ENCODE measurements around the gene AQP3.

Gene AQP3

GRCh38 chr9:33475357-33475756, 28.0 kb upstream of the AQP3 start:
- no peak for DNase-seq (ENCODE audit: low read depth, low spot score)
- in situ Hi-C loops (cut with HindIII; ENCODE audit: low sequenced_read_pairs), result no loop called here
- TF ChIP-seq, protein P1, sequence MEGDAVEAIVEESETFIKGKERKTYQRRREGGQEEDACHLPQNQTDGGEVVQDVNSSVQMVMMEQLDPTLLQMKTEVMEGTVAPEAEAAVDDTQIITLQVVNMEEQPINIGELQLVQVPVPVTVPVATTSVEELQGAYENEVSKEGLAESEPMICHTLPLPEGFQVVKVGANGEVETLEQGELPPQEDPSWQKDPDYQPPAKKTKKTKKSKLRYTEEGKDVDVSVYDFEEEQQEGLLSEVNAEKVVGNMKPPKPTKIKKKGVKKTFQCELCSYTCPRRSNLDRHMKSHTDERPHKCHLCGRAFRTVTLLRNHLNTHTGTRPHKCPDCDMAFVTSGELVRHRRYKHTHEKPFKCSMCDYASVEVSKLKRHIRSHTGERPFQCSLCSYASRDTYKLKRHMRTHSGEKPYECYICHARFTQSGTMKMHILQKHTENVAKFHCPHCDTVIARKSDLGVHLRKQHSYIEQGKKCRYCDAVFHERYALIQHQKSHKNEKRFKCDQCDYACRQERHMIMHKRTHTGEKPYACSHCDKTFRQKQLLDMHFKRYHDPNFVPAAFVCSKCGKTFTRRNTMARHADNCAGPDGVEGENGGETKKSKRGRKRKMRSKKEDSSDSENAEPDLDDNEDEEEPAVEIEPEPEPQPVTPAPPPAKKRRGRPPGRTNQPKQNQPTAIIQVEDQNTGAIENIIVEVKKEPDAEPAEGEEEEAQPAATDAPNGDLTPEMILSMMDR (IDR thresholded peaks at IDR 0.05; ENCODE audit: low read depth, low read length), result no peak
- H3K4me3 ChIP-seq (ENCODE audit: low read depth, low read length), result no peak overlapping the region

DNA sequence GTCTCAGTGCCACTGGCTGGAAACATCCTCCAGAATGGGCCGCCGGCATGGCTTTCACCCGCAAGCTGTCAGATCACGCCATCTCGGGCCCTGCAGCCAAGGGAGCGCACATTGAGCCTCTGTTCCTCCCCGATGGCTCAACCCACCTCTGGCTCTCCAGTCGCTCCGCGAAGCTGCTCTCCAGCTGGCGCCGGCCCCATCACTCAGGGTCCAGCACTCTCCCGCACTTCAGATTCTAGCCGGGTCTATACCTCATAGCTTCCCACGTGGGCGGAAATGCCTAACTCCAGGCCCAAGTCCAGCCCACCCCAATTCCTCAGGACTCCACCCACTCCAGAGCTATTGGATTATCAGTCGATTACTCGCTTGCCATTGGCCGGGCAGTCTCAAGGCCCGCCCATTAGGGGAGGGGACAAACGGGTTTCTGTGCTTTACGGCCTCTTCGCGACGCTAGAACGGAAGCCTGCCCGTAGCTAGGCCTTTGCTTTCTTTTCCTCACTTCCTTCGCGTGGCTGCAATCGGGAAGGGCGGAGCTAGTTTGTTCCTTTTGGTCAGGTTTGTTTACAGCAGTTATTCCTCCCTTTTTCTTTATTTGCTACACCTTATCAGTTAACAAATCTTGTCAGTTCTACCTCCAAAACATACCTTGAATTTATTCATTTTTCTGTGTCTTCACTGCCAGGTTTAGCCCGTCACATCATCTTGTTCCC, 26.4 kb upstream of the AQP3 start, which contains the start of gene NOL6:
Gene NOL6 (minus strand): TSS at position 282 of the 710 bp plus-strand sequence. CDS start 82 bp downstream, at position 200.
- TF ChIP-seq, protein P1 (IDR thresholded peaks at IDR 0.05; ENCODE audit: low read depth, low read length), result no peak
- DNase-seq (ENCODE audit: low read depth, low spot score), result peak; percentile 99
- H3K4me3 ChIP-seq (ENCODE audit: low read depth, low read length), result peak within 1 kb of the TSS; percentile 85
- in situ Hi-C loops (cut with HindIII; ENCODE audit: low sequenced_read_pairs), result no loop called here

- DNase-seq (ENCODE audit: low read depth, low spot score), result no peak
- in situ Hi-C loops (cut with HindIII; ENCODE audit: low sequenced_read_pairs), result no loop called here
- TF ChIP-seq, protein P1 (IDR thresholded peaks at IDR 0.05; ENCODE audit: low read depth, low read length), result no peak
- peak overlapping the region; percentile 85 for H3K4me3 ChIP-seq (ENCODE audit: low read depth, low read length)
Observed at GRCh38 chr9:33472881-33473615, 25.7 kb upstream of the AQP3 start.

- no peak for DNase-seq (ENCODE audit: low read depth, low spot score)
- TF ChIP-seq, protein P1 (IDR thresholded peaks at IDR 0.05; ENCODE audit: low read depth, low read length), result no peak
- in situ Hi-C loops (cut with HindIII; ENCODE audit: low sequenced_read_pairs), result no loop called here
- peak overlapping the region; percentile 85 for H3K4me3 ChIP-seq (ENCODE audit: low read depth, low read length)
Observed at GRCh38 chr9:33472171-33472880, 24.9 kb upstream of the AQP3 start.

DNA sequence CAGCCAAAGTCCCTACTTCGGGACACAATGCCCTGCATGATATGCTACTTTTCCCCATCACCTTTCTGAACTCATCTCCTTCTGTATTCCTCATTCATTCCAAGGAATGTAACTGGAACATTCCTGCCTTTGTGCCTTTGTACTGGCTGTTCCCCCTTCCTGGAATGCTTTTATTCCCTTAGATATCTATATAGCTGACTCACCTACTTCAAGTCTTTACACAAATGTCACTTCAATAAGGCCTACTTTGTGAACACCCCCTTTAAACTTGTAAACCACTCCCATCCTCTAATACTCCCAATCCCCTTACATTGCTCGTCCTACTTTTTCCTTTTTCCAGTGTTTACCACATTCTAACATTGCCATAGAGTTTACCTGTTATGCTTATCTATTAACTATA, 24.0 kb upstream of the AQP3 start:
- H3K4me3 ChIP-seq (ENCODE audit: low read depth, low read length), result no peak overlapping the region

GRCh38 chr9:33469891-33470290, 22.5 kb upstream of the AQP3 start:
- no peak for DNase-seq (ENCODE audit: low read depth, low spot score)
- H3K4me3 ChIP-seq (ENCODE audit: low read depth, low read length), result no peak overlapping the region
- TF ChIP-seq, protein P1 (IDR thresholded peaks at IDR 0.05; ENCODE audit: low read depth, low read length), result no peak
- in situ Hi-C loops (cut with HindIII; ENCODE audit: low sequenced_read_pairs), result no loop called here

More for the DNA sequence above, 24.0 kb upstream of the AQP3 start:
- in situ Hi-C loops (cut with HindIII; ENCODE audit: low sequenced_read_pairs), result no loop called here
- TF ChIP-seq, protein P1 (IDR thresholded peaks at IDR 0.05; ENCODE audit: low read depth, low read length), result no peak
- DNase-seq (ENCODE audit: low read depth, low spot score), result no peak
